GM19438 (cell line): ENCODE data around the gene FAM156B.
"Not testable (repeated sequence)": the region's sequence is repeated elsewhere in the genome, so short reads cannot be mapped to it uniquely, and the experiment has no call there.

Experiments used
- ATAC-seq: cut with Tn5 transposase; IDR thresholded peaks from one replicate; pipeline ENCODE4 v1.9.1; 2021; ENCODE audit warnings: low read depth; ENCODE audit not compliant: unreplicated experiment

Gene FAM156B

DNA sequence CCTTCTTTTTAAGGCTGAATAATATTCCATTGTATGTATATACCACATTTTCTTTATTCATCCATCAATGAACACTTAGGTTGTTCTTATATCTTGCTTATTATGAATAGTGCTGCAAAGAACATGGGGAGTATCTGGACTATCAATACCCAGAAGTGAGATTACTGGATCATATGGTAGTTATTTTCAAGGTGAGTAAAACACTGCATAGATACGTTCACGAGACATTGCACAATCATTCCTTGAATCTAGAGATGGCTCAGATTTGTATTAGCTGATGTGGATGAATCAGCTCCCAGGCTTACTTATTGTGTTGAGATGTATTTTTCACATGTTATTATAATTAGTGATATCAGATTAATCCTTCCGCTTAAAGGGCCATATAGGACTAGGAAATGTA lies 17.6 kb downstream of the FAM156B start:
- not testable (repeated sequence) for ATAC-seq

DNA sequence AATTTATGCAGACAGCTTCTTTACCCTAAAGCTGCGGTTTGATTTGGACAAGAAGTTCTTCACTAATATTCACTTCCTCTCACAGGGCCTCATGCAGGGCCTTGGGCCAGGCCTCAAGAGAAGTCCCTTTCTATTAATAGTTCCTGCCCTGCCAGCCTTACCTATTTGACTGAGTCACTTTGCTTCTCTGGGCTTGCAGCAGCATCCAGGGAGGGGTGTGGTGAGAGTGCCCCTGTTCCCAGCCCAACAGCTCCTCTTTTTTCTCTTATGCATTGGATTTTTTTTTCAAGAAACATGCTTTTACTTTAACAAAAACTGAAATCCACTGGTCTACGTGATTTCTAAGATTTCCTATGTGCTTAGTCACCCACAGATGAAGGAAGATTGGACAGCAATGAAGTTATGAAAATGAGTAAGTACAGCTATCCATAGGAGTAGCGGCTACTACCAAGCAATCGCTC lies 26.7 kb downstream of the FAM156B start:
- ATAC-seq = peak; percentile 46

DNA sequence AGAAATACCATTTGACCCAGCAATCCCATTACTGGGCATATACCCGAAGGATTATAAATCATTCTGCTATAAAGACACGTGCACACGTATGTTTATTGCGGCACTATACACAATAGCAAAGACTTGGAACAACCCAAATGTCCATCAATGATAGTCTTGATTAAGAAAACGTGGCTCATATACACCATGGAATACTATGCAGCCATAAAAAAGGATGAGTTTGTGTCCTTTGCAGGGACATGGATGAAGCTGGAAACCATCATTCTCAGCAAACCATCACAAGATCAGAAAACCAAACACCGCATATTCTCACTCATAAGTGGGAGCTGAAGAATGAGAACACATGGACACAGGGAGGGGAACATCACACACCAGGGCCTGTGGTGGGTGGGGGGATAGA lies 33.1 kb downstream of the FAM156B start:
- not testable (repeated sequence) for ATAC-seq

DNA sequence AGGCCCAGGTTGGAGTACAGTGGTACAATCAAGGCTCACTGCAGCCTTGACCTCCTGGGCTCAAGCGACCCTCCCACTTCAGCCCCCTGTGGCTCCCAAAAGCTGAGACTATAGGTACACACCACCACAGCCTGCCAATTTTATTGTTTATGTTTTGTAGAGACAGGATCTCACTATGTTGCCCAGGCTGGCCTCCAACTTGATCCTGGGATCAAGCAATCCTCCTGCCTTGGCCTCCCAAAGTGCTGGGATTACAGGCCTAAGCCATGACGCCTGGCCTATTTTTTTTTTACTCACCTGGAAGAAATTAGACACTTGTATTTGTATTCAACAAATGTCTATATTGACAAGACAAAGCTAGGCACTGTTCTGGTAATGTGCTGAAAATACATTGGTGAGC lies 36.1 kb downstream of the FAM156B start:
- ATAC-seq = no peak

DNA sequence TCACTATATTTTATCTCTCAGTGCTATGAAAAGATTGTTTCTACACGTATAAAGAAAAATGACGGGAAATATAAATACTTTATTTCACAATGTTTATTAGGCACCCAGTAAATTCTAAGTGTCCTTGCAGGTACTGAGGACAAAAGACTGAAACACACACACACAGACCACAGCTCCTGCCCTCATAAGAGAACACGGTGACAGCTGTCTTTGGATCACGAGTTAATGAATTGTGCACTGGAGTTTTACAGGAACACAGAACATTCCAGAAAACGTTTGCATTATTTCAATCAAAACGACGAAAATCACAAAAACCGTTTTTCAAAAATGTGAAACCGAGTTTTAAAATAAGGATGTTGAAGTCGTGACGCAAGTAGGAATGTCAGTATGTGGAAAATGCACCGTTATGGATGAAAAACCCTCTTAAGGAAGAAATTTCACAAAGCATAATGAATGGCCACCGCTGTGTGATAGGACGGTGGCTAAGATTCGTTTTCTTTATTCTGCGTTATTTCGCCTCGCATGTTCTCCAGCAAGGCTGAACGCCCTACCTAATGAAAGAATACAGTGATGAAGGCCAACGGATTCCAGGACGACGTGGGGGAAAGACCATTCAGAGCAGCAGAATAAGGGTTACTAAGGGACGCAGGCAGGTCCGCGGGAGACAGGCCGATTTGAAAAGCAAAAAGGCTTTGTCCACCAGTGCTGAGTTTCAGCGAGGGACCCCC lies 37.0 kb downstream of the FAM156B start:
- peak; percentile 30 for ATAC-seq

DNA sequence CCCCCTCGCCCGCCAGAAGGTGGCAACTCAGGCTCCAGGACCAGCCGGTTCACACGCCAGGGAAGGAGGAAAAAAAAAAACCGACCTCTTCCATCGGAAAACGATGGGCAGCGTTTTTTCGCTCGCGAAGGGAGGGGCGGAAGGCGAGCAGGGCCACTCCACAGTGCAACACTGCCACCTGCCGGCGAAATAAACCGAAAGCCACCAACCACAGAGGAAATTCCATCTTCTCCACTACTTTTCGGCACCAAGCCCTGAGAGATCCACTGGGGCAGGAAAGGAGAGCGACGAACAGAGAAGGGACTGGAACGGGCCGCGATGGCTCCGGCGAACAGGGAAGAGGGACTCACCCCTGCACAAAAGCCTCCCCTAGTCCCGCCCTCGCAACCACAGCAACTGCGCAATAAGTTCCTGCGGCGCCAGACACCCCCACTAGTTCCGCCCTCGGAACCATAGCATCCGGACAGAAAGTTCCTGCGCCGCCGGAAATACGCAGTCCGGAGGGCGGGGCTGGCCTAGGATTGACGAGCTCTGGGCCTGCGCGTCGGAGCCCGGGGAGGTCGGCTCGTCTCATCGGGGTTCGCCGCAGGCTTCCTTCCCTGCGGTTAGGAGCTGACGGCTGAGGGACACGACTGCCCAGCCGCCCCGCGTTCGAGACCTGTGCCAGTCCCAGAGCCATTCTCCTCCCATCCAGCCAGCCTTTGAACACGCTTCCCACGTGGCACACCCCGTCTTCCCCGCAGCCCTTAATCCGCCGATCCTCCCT lies 37.8 kb downstream of the FAM156B start:
- peak; percentile 95 for ATAC-seq

DNA sequence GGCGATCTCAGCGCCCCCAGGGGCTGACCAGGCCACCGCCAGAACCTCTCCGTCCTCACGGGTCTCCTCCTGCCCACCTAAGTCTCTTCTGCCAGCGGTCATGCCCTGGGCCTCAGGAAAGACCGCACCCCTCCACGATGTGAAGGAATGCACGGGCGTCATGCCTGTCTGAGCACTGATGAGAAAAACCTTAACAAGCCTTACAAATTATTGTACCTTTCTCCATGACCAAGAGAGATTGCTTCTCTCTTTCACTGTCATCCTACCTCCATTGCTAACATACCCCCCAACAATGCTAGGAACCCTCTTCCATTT lies 38.3 kb downstream of the FAM156B start:
- not testable (repeated sequence) for ATAC-seq

DNA sequence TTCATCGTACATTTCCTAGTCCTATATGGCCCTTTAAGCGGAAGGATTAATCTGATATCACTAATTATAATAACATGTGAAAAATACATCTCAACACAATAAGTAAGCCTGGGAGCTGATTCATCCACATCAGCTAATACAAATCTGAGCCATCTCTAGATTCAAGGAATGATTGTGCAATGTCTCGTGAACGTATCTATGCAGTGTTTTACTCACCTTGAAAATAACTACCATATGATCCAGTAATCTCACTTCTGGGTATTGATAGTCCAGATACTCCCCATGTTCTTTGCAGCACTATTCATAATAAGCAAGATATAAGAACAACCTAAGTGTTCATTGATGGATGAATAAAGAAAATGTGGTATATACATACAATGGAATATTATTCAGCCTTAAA lies 43.6 kb downstream of the FAM156B start:
- not testable (repeated sequence) for ATAC-seq

DNA sequence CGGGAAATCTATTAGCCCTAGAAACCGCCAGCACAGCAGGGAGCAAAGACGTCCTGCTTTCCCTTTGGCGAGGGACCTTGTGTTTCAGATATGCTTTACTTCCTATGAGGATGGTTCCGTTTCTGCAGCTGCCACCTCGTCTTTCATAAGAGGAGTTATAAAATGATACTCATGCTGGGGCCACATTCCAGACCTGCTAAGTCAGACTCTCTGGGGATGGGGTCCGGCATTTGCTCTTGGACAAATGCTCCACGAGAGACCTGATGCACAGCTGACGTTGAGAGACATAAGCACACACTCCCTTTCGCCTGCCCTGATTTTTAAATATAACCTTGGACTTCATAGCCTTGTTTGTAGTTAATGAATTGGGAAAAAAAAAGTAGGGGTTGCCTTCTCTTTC lies 44.6 kb downstream of the FAM156B start:
- ATAC-seq = not testable (repeated sequence)

DNA sequence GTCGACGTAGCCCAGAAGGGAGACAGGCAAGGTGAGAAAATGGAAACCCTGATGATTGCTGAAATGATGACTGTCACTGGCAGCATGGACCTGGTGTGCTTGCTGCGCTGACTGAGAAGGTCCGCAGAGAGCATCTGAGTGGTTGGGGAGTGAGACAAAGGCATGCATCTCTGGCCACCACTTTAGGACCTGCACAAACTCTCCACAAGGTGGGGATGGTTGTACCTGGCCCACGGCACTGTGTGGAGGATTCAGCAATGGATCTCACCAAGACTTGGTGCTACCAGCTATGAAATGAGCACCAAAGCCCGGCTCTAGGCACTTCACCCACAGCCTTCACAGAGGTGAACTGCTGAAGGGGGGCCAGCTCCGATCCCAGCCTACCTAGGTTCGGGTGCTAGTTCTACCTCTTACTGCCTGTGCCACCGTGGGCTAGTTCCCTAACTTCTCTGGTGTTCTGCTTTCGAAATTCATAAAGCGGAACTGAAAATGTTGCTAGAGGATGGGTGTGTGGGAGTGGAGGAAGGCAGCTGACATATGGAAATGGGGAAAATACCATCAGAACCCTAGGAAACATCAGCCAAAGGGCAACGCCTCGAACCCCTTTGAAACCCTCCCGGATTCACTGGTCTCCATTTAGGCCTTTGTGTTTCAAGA lies 48.8 kb downstream of the FAM156B start:
- not testable (repeated sequence) for ATAC-seq

DNA sequence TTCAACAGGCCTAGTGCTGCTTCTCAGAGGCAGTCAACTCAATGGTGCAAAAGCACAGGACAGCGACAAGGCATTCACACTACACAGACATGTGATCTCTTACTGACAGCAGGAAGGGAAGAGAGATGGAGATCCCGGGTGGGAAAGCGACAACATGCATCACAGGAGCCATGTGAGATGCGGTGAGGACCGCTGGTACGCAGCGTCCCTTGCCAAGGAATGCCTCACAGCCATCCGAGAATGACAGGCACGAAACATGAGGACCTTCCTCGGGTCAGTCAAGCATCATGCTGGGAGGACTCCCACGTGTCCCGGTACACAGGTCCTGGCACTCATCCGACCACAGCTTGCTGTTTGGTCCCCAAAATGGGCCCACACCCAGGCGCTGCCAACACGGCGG lies 50.4 kb downstream of the FAM156B start:
- ATAC-seq = not testable (repeated sequence)

DNA sequence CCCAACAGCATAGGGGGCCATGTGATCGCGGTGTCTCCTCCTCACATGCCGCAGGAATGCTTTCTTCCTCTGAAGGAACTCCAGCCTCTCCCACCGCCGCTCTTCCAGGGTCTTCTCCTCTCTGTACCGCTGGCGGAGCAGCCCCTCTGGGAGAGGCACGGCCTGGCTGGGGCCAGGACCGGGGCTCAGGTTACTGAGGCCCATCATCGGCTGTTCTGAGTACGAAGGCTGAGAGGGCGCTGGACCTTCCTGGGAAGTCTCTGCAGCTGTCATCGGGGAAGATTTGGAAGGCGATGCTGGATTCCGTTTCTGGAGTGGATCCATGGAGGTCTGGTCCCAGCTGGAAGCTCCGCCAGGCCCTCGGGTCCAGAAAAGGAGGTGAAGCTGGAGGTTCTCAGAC lies 51.1 kb downstream of the FAM156B start:
- not testable (repeated sequence) for ATAC-seq

DNA sequence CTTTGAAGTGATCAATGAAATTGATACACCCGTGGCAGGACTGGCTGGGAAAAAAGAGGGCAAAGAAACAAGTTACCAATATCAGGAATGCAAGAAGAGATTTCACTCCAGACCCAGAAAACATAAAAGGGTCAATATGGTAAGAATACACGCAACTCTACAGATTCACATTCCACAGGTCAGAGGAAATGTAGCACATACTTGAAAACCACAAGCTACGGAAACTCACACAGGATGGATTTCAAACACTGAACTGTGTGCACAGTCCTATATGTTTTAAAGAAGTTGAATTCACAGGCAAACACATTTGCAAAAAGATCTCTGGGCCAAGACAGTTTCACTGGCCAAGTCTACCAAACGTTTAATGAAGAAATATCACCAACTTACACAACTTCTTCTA lies 52.2 kb downstream of the FAM156B start:
- not testable (repeated sequence) for ATAC-seq

DNA sequence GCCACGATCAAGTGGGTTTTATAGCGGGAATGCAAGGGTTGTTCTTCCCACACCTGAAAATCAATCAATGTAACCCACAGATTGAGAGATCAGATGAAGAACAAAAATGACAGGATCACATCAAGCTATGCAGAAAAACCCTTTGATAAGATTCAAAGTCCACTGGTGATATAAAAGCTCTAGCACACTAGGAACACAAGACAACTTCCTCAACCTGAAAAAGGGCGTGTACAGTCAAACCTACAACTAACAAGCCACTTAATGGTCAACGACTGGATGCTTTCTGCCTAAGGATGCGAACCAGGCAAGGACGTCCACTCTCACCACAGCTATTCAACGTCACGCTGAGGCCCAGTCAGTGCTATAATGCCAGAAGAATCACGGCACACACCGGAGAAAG lies 52.8 kb downstream of the FAM156B start:
- not testable (repeated sequence) for ATAC-seq
